IMR-90 (cell line): ENCODE data around the gene VHLL. TPM values are rescaled to one million over a fixed set of nuclear protein-coding genes. Genes with fewer than 3 reads are reported as not detected.

Experiments
- ATAC-seq: fragments of 200-7000 bp; cut with Tn5 transposase; 2 replicates; pipeline ENCODE4 v1.9.1; 2020; ENCODE audit warnings: low read depth, mild to moderate bottlenecking, moderate library complexity
- BruUV-seq: library from RNA; stranded (reverse); fragments of 400-500 nt; replicated peaks from 2 replicates; lab custom pipeline; 2021; lab: Mats Ljungman, UMichigan
- CTCF ChIA-PET: fragments of 300-600 bp; formaldehyde crosslinking; extraction: SDS; loops from one replicate; lab custom pipeline; 2021; ENCODE audit warnings: antibody characterized with exemption; lab: Yijun Ruan, JAX
- POLR2A ChIA-PET: fragments of 300-600 bp; sonication (Branson Sonifier 250); formaldehyde crosslinking; loops from one replicate; lab custom pipeline; 2022; ENCODE audit warnings: antibody characterized with exemption; ENCODE audit not compliant: unreplicated experiment; lab: Charles Lee
- DNase-seq: peaks from one replicate; pipeline ENCODE4 v3.0.0; 2013
- H2AFZ ChIP-seq: replicated peaks from 2 replicates; pipeline ENCODE3; 2013; ENCODE audit warnings: low read length, mild to moderate bottlenecking; ENCODE audit not compliant: poor library complexity
- H2AK5ac ChIP-seq: 2 replicates; pipeline ENCODE4 v1.6.1; 2013; ENCODE audit warnings: low read depth, low read length, inconsistent platforms
- H2AK9ac ChIP-seq: replicated peaks from 2 replicates; pipeline ENCODE3; 2013; ENCODE audit warnings: mild to moderate bottlenecking, low read depth, low read length, moderate library complexity; ENCODE audit not compliant: poor library complexity
- H2BK120ac ChIP-seq: 2 replicates; pipeline ENCODE4 v1.6.1; 2013; ENCODE audit warnings: low read depth, low read length, inconsistent platforms
- H2BK15ac ChIP-seq: 3 replicates; pipeline ENCODE4 v1.6.1; 2013; ENCODE audit warnings: low read depth, low read length, inconsistent platforms
- H2BK20ac ChIP-seq: 2 replicates; pipeline ENCODE4 v1.6.1; 2013; ENCODE audit warnings: low read depth, mild to moderate bottlenecking, inconsistent platforms, low read length, moderate library complexity
- H2BK5ac ChIP-seq: 2 replicates; pipeline ENCODE4 v1.6.1; 2013; ENCODE audit warnings: mild to moderate bottlenecking, low read depth, low read length, inconsistent platforms; ENCODE audit not compliant: poor library complexity, severe bottlenecking
- H3K14ac ChIP-seq: replicated peaks from 2 replicates; pipeline ENCODE4 v1.6.1; 2013; ENCODE audit warnings: low read depth, low read length, inconsistent platforms
- H3K18ac ChIP-seq: 2 replicates; pipeline ENCODE4 v1.6.1; 2013; ENCODE audit warnings: low read depth, low read length, control low read depth
- H3K23ac ChIP-seq: 2 replicates; pipeline ENCODE4 v1.6.1; 2013; ENCODE audit warnings: low read depth, low read length, inconsistent platforms
- H3K27ac ChIP-seq: 2 replicates; pipeline ENCODE4 v1.5.1; 2013; ENCODE audit warnings: mild to moderate bottlenecking, control low read depth, low read length; ENCODE audit not compliant: insufficient read depth
- H3K27me3 ChIP-seq: 2 replicates; pipeline ENCODE4 v1.6.1; 2013; ENCODE audit warnings: low read length; ENCODE audit not compliant: control insufficient read depth, insufficient read depth
- H3K36me3 ChIP-seq: 2 replicates; pipeline ENCODE4 v1.6.1; 2013; ENCODE audit warnings: low read length, mixed read lengths; ENCODE audit not compliant: control insufficient read depth, insufficient read depth
- H3K4ac ChIP-seq: 2 replicates; pipeline ENCODE4 v1.6.1; 2013; ENCODE audit warnings: low read depth, low read length, inconsistent platforms
- H3K4me1 ChIP-seq: 2 replicates; pipeline ENCODE4 v1.6.1; 2013; ENCODE audit warnings: low read length, mixed read lengths; ENCODE audit not compliant: control insufficient read depth, insufficient read depth
- H3K4me2 ChIP-seq: 2 replicates; pipeline ENCODE4 v1.6.1; 2013; ENCODE audit warnings: low read depth, mild to moderate bottlenecking, control low read depth, low read length, moderate library complexity
- H3K4me3 ChIP-seq: 2 replicates; pipeline ENCODE4 v1.5.1; 2013; ENCODE audit warnings: low read depth, mild to moderate bottlenecking, control low read depth, low read length, moderate library complexity; ENCODE audit not compliant: insufficient read depth
- H3K56ac ChIP-seq: 2 replicates; pipeline ENCODE4 v1.6.1; 2013; ENCODE audit warnings: low read length, inconsistent platforms; ENCODE audit not compliant: insufficient read depth; ENCODE audit errors: extremely low read depth
- H3K79me1 ChIP-seq, 2 experiments: 2 replicates each; pipeline ENCODE4 v1.6.1; 2013; ENCODE audit warnings: low read length in 2 of 2, inconsistent platforms in 1 of 2, low read depth in 1 of 2
- H3K9ac ChIP-seq: 2 replicates; pipeline ENCODE4 v1.6.1; 2013; ENCODE audit warnings: low read depth, low read length, control low read depth
- H3K9me1 ChIP-seq: 2 replicates; pipeline ENCODE4 v1.6.1; 2013; ENCODE audit warnings: low read length, inconsistent platforms; ENCODE audit not compliant: insufficient read depth
- H3K9me3 ChIP-seq: 2 replicates; pipeline ENCODE4 v1.6.1; 2013; ENCODE audit warnings: low read length; ENCODE audit not compliant: control insufficient read depth, insufficient read depth
- H4K20me1 ChIP-seq: 2 replicates; pipeline ENCODE4 v1.6.1; 2013; ENCODE audit warnings: low read length, inconsistent platforms; ENCODE audit not compliant: insufficient read depth
- H4K5ac ChIP-seq: 2 replicates; pipeline ENCODE4 v1.6.1; 2013; ENCODE audit warnings: mild to moderate bottlenecking, low read depth, low read length, control low read depth
- H4K8ac ChIP-seq, 2 experiments: 2 replicates each; pipeline ENCODE4 v1.6.1; 2013; ENCODE audit warnings: low read depth in 2 of 2, low read length in 2 of 2, control low read depth in 1 of 2, inconsistent platforms in 1 of 2
- H4K91ac ChIP-seq: 2 replicates; pipeline ENCODE4 v1.6.1; 2013; ENCODE audit warnings: low read depth, low read length, inconsistent platforms; ENCODE audit not compliant: insufficient read depth
- BHLHE40 ChIP-seq: fragments of 150-350 bp; IDR thresholded peaks from 2 replicates; pipeline ENCODE4 v1.6.1; 2016; ENCODE audit warnings: mild to moderate bottlenecking, low read depth, low read length
- CEBPB ChIP-seq: IDR thresholded peaks from 2 replicates; pipeline ENCODE4 v1.6.1; 2012; ENCODE audit warnings: low read depth, low read length, improper control_type of control experiment
- CHD1 ChIP-seq: IDR thresholded peaks from 2 replicates; pipeline ENCODE4 v1.6.1; 2012; ENCODE audit warnings: low read depth, low read length, improper control_type of control experiment
- CTCF ChIP-seq: conservative IDR thresholded peaks from 2 replicates; pipeline ENCODE4 v1.5.1; 2012; ENCODE audit warnings: mild to moderate bottlenecking, low read depth, low read length, improper control_type of control experiment
- ELK1 ChIP-seq: fragments of 150-350 bp; IDR thresholded peaks from 2 replicates; pipeline ENCODE4 v1.6.1; 2016; ENCODE audit warnings: low read depth, mild to moderate bottlenecking, low read length, moderate library complexity, borderline replicate concordance
- FOS ChIP-seq: fragments of 150-350 bp; IDR thresholded peaks from 2 replicates; pipeline ENCODE4 v1.6.1; 2016; ENCODE audit warnings: low read depth, low read length
- MAFK ChIP-seq: IDR thresholded peaks from 2 replicates; pipeline ENCODE4 v1.6.1; 2012; ENCODE audit warnings: low read depth, low read length, improper control_type of control experiment
- MAZ ChIP-seq: IDR thresholded peaks from 2 replicates; pipeline ENCODE4 v1.6.1; 2012; ENCODE audit warnings: low read depth, mild to moderate bottlenecking, low read length, improper control_type of control experiment, moderate library complexity, borderline replicate concordance
- MXI1 ChIP-seq: IDR thresholded peaks from 2 replicates; pipeline ENCODE4 v1.6.1; 2012; ENCODE audit warnings: low read depth, mild to moderate bottlenecking, low read length, moderate library complexity, borderline replicate concordance
- NFE2L2 ChIP-seq: fragments of 150-350 bp; IDR thresholded peaks from 2 replicates; pipeline ENCODE4 v1.6.1; 2016; ENCODE audit warnings: low read depth, mild to moderate bottlenecking, low read length
- POLR2A ChIP-seq: IDR thresholded peaks from 2 replicates; pipeline ENCODE4 v1.6.1; 2012; ENCODE audit warnings: mild to moderate bottlenecking, low read depth, low read length
- RAD21 ChIP-seq: IDR thresholded peaks from 2 replicates; pipeline ENCODE4 v1.6.1; 2012; ENCODE audit warnings: low read length, improper control_type of control experiment
- RCOR1 ChIP-seq: IDR thresholded peaks from 2 replicates; pipeline ENCODE4 v1.6.1; 2012; ENCODE audit warnings: mild to moderate bottlenecking, low read length, improper control_type of control experiment; ENCODE audit not compliant: insufficient replicate concordance
- RFX5 ChIP-seq: IDR thresholded peaks from 2 replicates; pipeline ENCODE4 v1.8.0; 2012; ENCODE audit warnings: low read depth, mild to moderate bottlenecking, low read length, moderate library complexity
- SMC3 ChIP-seq: fragments of 150-350 bp; IDR thresholded peaks from 2 replicates; pipeline ENCODE4 v1.6.1; 2016; ENCODE audit warnings: low read depth, mild to moderate bottlenecking, antibody characterized with exemption, low read length, moderate library complexity
- WGBS, 2 experiments: methylation state at CpG; one replicate each; pipeline versions ENCODE4 v1.1.5 to v1.1.7; 2013; ENCODE audit warnings: missing lambda C conversion rate in 2 of 2; ENCODE audit not compliant: insufficient read length in 1 of 2; ENCODE audit errors: extremely low coverage in 2 of 2; 5-methylcytosine and 5-hydroxymethylcytosine counted together
- dilution Hi-C: fragments of 300-500 bp; cut with HindIII; formaldehyde crosslinking; loops from one replicate; pipeline ENCODE4 v1.14.3; 2018; ENCODE audit warnings: low sequenced_read_pairs; ENCODE audit not compliant: unreplicated experiment
- in situ Hi-C: fragments of 300-500 bp; cut with MboI; formaldehyde crosslinking; loops from 3 replicates; pipeline ENCODE4 v1.14.3; 2019; ENCODE audit warnings: low sequenced_read_pairs, inconsistent platforms, mixed read lengths
- intact Hi-C: fragments of 100-400 bp; cut with micrococcal nuclease; formaldehyde crosslinking; loops from 2 replicates; pipeline ENCODE4 v1.10.0; 2022
- polyA plus RNA-seq, 3 experiments: library from polyadenylated mRNA; depleted of rRNA; stranded (reverse); fragments of >200 nt; gene quantifications; 2 replicates each; pipeline ENCODE4 v1.2.3, GENCODE V29; 2012; ENCODE audit warnings: low replicate concordance in 1 of 3
- total RNA-seq: library from RNA; depleted of rRNA; stranded (reverse); fragments of >200 nt; gene quantifications from 2 replicates; pipeline ENCODE4 v1.2.3, GENCODE V29; 2012
- TF ChIP-seq, protein P1 (sequence below): fragments of 150-350 bp; IDR thresholded peaks from 2 replicates; pipeline ENCODE4 v1.6.1; 2017; ENCODE audit warnings: mild to moderate bottlenecking, antibody characterized with exemption, low read length, low read depth

Gene VHLL
- total and polyA plus RNA-seq, 2 of the 4 experiments (the other 2 are of a cell fraction) = not detected

DNA sequence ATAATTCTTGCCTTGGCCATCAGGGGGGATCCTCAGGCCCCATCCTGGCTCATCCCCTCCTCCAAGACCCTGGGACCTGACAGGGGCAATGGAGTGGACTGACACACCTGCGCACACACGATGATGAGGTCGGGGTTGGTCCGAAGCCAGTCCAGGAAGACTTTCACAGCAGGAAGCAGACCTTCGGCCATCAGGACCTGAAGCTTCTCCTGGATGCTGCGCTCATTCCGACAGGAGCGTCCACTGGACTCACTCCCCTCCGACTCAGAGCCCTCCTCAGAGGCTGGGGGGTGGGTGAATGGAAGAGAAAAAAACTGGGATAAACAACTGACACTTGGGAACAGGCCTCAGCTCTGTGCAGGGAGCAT lies 35.8 kb downstream of the VHLL start:
- ChIA-PET POLR2A (no interaction called here), CTCF (interaction anchor here (1.6 kb wide), 1 partner anchor 8 kb away, joined by 4 read pairs; no protein-coding TSS in a partner anchor)
- no peak overlapping the region for H3K14ac ChIP-seq
- H2BK5ac ChIP-seq = peak overlapping the region; percentile 26
- H4K5ac ChIP-seq = no peak overlapping the region
- H2BK20ac ChIP-seq = no peak overlapping the region
- dilution Hi-C loops (no loop called here), intact Hi-C loops (no loop called here), in situ Hi-C loops (no loop called here)
- H3K4me3 ChIP-seq = no peak overlapping the region
- H2BK120ac ChIP-seq = no peak overlapping the region
- no peak overlapping the region for H3K4me2 ChIP-seq
- WGBS, 2 experiments = 94% methylated on average over 3 of the region's 9 CpGs; no CpG with 5 or more reads in 1 of the 2 experiments
- no peak overlapping the region for H2BK15ac ChIP-seq
- no peaks in the 10 kb centered on the region for H3K9me3 ChIP-seq
- peaks cover 79% of the 10 kb centered on the region for H3K36me3 ChIP-seq
- BruUV-seq = no TSS peak
- ATAC-seq (no peak; the same call in 1 of the 2 replicates), DNase-seq (no peak)
- peak overlapping the region; percentile 21 for H2AFZ ChIP-seq
- 0 out of 2 replicates have a peak overlapping the region, but pooled peaks have one; percentile 8 for H3K27ac ChIP-seq
- no peak overlapping the region for H3K56ac ChIP-seq
- H4K8ac ChIP-seq = no peak overlapping the region; a peak in 1 of 4 replicates
- H4K91ac ChIP-seq = no peak overlapping the region; the same call in 1 of the 2 replicates
- peaks cover 10% of the 10 kb centered on the region for H3K4me1 ChIP-seq
- no peak overlapping the region for H3K9ac ChIP-seq
- peaks cover 18% of the 10 kb centered on the region for H3K9me1 ChIP-seq
- TF ChIP-seq CTCF (no peak), MXI1 (no peak), CHD1 (no peak), FOS (no peak), RAD21 (no peak), MAZ (no peak), SMC3 (no peak), POLR2A (no peak), BHLHE40 (no peak), CEBPB (no peak), RFX5 (no peak), RCOR1 (no peak), NFE2L2 (no peak), ELK1 (no peak), MAFK (no peak)
- TF ChIP-seq, protein P1, sequence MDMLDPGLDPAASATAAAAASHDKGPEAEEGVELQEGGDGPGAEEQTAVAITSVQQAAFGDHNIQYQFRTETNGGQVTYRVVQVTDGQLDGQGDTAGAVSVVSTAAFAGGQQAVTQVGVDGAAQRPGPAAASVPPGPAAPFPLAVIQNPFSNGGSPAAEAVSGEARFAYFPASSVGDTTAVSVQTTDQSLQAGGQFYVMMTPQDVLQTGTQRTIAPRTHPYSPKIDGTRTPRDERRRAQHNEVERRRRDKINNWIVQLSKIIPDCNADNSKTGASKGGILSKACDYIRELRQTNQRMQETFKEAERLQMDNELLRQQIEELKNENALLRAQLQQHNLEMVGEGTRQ = no peak
- H3K23ac ChIP-seq = no peak overlapping the region
- peak overlapping the region; percentile 51 for H2AK9ac ChIP-seq
- H2AK5ac ChIP-seq = peak overlapping the region; percentile 60; the same call in 1 of the 2 replicates
- peaks cover 17 to 51% of the 10 kb centered on the region in 2 experiments for H3K79me1 ChIP-seq
- H3K4ac ChIP-seq = no peak overlapping the region
- H4K20me1 ChIP-seq = peaks cover 28% of the 10 kb centered on the region
- H3K18ac ChIP-seq = no peak overlapping the region
- H3K27me3 ChIP-seq = no peaks in the 10 kb centered on the region
